Activated naive CD4-positive, alpha-beta T cell treated with anti-CD3 and anti-CD28 coated beads, Interleukin-2, amount 50 U/mL, for 24 hours (primary cell): ENCODE measurements around the gene DYTN.

ENCODE experiments used
- H3K27ac Mint-ChIP-seq: one replicate; pipeline ENCODE4 v1.8.0; 2021; ENCODE audit warnings: mild to moderate bottlenecking, mixed read lengths
- H3K27me3 Mint-ChIP-seq: one replicate; pipeline ENCODE4 v1.8.0; 2021; ENCODE audit warnings: mixed read lengths
- H3K36me3 Mint-ChIP-seq: one replicate; pipeline ENCODE4 v1.8.0; 2021; ENCODE audit warnings: mixed read lengths
- H3K4me1 Mint-ChIP-seq: one replicate; pipeline ENCODE4 v1.8.0; 2021; ENCODE audit warnings: mixed read lengths
- H3K4me3 Mint-ChIP-seq: one replicate; pipeline ENCODE4 v1.8.0; 2021; ENCODE audit warnings: mild to moderate bottlenecking, mixed read lengths
- H3K9me3 Mint-ChIP-seq: one replicate; pipeline ENCODE4 v1.8.0; 2021; ENCODE audit warnings: mixed read lengths

The DYTN gene

DNA sequence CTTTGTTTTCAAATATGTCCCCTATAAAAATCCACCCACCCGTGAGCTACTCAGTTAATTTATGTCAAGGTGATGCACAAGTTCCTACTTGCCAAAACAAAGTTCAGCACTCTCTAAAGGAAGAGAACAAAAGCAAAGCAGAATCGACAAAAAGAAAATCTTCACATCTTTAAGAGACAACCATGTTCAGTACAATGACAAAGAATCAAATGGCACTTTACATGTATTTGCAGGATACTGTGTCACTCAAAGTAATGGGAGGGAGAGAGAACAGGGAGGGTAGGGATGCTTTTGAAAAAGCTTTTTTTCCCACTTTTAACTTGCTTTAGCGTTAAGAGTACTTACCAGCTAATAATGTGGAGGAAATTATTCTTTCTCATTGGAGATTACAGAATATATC lies 115.0 kb downstream of the DYTN start:
- Mint-ChIP-seq H3K4me3 (no peak overlapping the region), H3K27ac (no peak overlapping the region), H3K36me3 (no peaks in the 10 kb centered on the region), H3K4me1 (no peaks in the 10 kb centered on the region), H3K27me3 (peaks cover 4% of the 10 kb centered on the region), H3K9me3 (no peaks in the 10 kb centered on the region)
